HCEC 1CT (cell line): ENCODE results near the gene GALNT6.
"Not testable (repeated sequence)": the region's sequence is repeated elsewhere in the genome, so short reads cannot be mapped to it uniquely, and the experiment has no call there.

Experiments
- DNase-seq: peaks from one replicate; pipeline ENCODE4 v3.0.0-alpha.2; 2017

GALNT6 gene

GRCh38 chr12:51357374-51358047 lies 33.7 kb downstream of the GALNT6 start:
- no peak for DNase-seq

- DNase-seq: peak; percentile 59
These were observed 39.2 kb downstream of the GALNT6 start for GRCh38 chr12:51351913-51352532.

GRCh38 chr12:51349026-51349425 lies 42.2 kb downstream of the GALNT6 start:
- peak; percentile 26 for DNase-seq

- no peak for DNase-seq
These were observed 43.1 kb downstream of the GALNT6 start for GRCh38 chr12:51348116-51348515.

- DNase-seq: no peak
These were observed 44.6 kb downstream of the GALNT6 start, which contains the start of gene CELA1 for GRCh38 chr12:51346581-51346980. TSS of gene CELA1 (minus strand) at chr12:51346679. CDS start at chr12:51346638, 41 bp downstream.

GRCh38 chr12:51345681-51346080 lies 45.5 kb downstream of the GALNT6 start:
- no peak for DNase-seq

GRCh38 chr12:51343201-51343600 lies 48.0 kb downstream of the GALNT6 start:
- no peak for DNase-seq

GRCh38 chr12:51342416-51342815 lies 48.8 kb downstream of the GALNT6 start:
- DNase-seq: no peak

GRCh38 chr12:51341251-51342007 lies 49.8 kb downstream of the GALNT6 start:
- peak; percentile 60 for DNase-seq

GRCh38 chr12:51339750-51340149 lies 51.5 kb downstream of the GALNT6 start:
- no peak for DNase-seq

- not testable (repeated sequence) for DNase-seq
These were observed 53.9 kb downstream of the GALNT6 start for GRCh38 chr12:51337336-51337735.

- DNase-seq: no peak
These were observed 55.3 kb downstream of the GALNT6 start for GRCh38 chr12:51335931-51336330.

- peak; percentile 15 for DNase-seq
These were observed 56.4 kb downstream of the GALNT6 start for GRCh38 chr12:51334764-51335163.

GRCh38 chr12:51333536-51333935 lies 57.7 kb downstream of the GALNT6 start:
- no peak for DNase-seq

- DNase-seq: no peak
These were observed 61.0 kb downstream of the GALNT6 start for GRCh38 chr12:51330186-51330585.

GRCh38 chr12:51329742-51330141 lies 61.5 kb downstream of the GALNT6 start:
- DNase-seq: no peak

GRCh38 chr12:51328587-51328986 lies 62.6 kb downstream of the GALNT6 start:
- no peak for DNase-seq

GRCh38 chr12:51326698-51327439 lies 64.3 kb downstream of the GALNT6 start:
- DNase-seq: peak; percentile 49

- no peak for DNase-seq
These were observed 66.3 kb downstream of the GALNT6 start for GRCh38 chr12:51324953-51325352.

GRCh38 chr12:51323966-51324895 lies 67.0 kb downstream of the GALNT6 start, which contains the start of gene BIN2:
TSS of gene BIN2 (minus strand) at chr12:51324174. CDS start at chr12:51324102, 72 bp downstream.
- DNase-seq: no peak

- DNase-seq: no peak
These were observed 67.8 kb downstream of the GALNT6 start for GRCh38 chr12:51323317-51323960.
